GM19467 (cell line): ENCODE data around the gene HOXD13.

Experiments
- ATAC-seq: cut with Tn5 transposase; IDR thresholded peaks from one replicate; pipeline ENCODE4 v1.9.1; 2021; ENCODE audit warnings: mild to moderate bottlenecking, moderate library complexity; ENCODE audit not compliant: unreplicated experiment

HOXD13 gene

GRCh38 chr2:176092270-176093144 is at the start of gene HOXD13:
HOXD13 (plus strand) TSS chr2:176092721; CDS start chr2:176092891, 170 bp downstream.
- no peak for ATAC-seq

GRCh38 chr2:176056406-176056805 is 36.1 kb upstream of the HOXD13 start:
- ATAC-seq = no peak

GRCh38 chr2:176063958-176064357 is 28.6 kb upstream of the HOXD13 start:
- ATAC-seq = no peak

- ATAC-seq = no peak
Observed at GRCh38 chr2:176066645-176067588, 25.6 kb upstream of the HOXD13 start.

GRCh38 chr2:176067589-176068418 is 24.7 kb upstream of the HOXD13 start:
- ATAC-seq = no peak

- ATAC-seq = no peak
Observed at GRCh38 chr2:176068419-176068832, 24.1 kb upstream of the HOXD13 start.

GRCh38 chr2:176071330-176072291 is 20.9 kb upstream of the HOXD13 start:
- ATAC-seq = no peak

- no peak for ATAC-seq
Observed at GRCh38 chr2:176072292-176072669, 20.2 kb upstream of the HOXD13 start.

- ATAC-seq = no peak
Observed at GRCh38 chr2:176072951-176073904, 19.3 kb upstream of the HOXD13 start.

GRCh38 chr2:176074919-176075425 is 17.5 kb upstream of the HOXD13 start:
- ATAC-seq = no peak

GRCh38 chr2:176075481-176075880 is 17.0 kb upstream of the HOXD13 start:
- ATAC-seq = no peak

GRCh38 chr2:176076063-176076462 is 16.5 kb upstream of the HOXD13 start:
- ATAC-seq = no peak

- no peak for ATAC-seq
Observed at GRCh38 chr2:176076796-176077195, 15.7 kb upstream of the HOXD13 start.

- no peak for ATAC-seq
Observed at GRCh38 chr2:176078541-176079284, 13.8 kb upstream of the HOXD13 start.

- no peak for ATAC-seq
Observed at GRCh38 chr2:176079285-176079830, 13.2 kb upstream of the HOXD13 start.

GRCh38 chr2:176079831-176080539 is 12.5 kb upstream of the HOXD13 start:
- no peak for ATAC-seq
